ENCODE data around the gene ATP2B2.

GRCh38 chr3:10547413-10547812, 42.0 kb upstream of the ATP2B2 start:
- TF ChIP-seq PBX3 (IDR thresholded peaks at IDR 0.05) (no peak), JUN (IDR thresholded peaks at IDR 0.05) (no peak), HDAC2 (IDR thresholded peaks at IDR 0.05) (no peak), REST (IDR thresholded peaks at IDR 0.05) (no peak)
